Activated CD8-positive, alpha-beta memory T cell treated with anti-CD3 and anti-CD28 coated beads, Interleukin-2, amount 10 ng/mL, durations not matched to agents 7 days and 5 days (primary cell): ENCODE data around the gene SWSAP1. TPM values are rescaled to one million over a fixed set of nuclear protein-coding genes. Genes with fewer than 3 reads are reported as not detected.
A peak's percentile ranks its signal among the peaks of the same experiment; 100 is the strongest.
"Not testable (repeated sequence)": the region's sequence is repeated elsewhere in the genome, so short reads cannot be mapped to it uniquely, and the experiment has no call there.

Source experiments
- ATAC-seq: fragments of 150-1000 bp; cut with Tn5 transposase; one replicate; pipeline ENCODE4 v1.10.0; 2021; ENCODE audit warnings: moderate library complexity
- CTCF ChIA-PET: fragments of 350-600 bp; sonication (Branson Sonifier 250); formaldehyde crosslinking; loops from one replicate; lab custom pipeline; 2021; ENCODE audit warnings: antibody characterized with exemption; lab: Charles Lee
- DNase-seq: peaks from one replicate; pipeline ENCODE4 v3.0.0-alpha.2; 2020
- H3K27ac Mint-ChIP-seq: one replicate; pipeline ENCODE4 v1.8.0; 2021; ENCODE audit warnings: mild to moderate bottlenecking, mixed read lengths
- H3K27me3 Mint-ChIP-seq: one replicate; pipeline ENCODE4 v1.8.0; 2021; ENCODE audit warnings: mixed read lengths
- H3K36me3 Mint-ChIP-seq: one replicate; pipeline ENCODE4 v1.8.0; 2021; ENCODE audit warnings: mild to moderate bottlenecking, mixed read lengths
- H3K4me1 Mint-ChIP-seq: one replicate; pipeline ENCODE4 v1.8.0; 2021; ENCODE audit warnings: mixed read lengths
- H3K4me3 Mint-ChIP-seq: one replicate; pipeline ENCODE4 v1.8.0; 2021; ENCODE audit warnings: mild to moderate bottlenecking, moderate library complexity, mixed read lengths
- H3K9me3 Mint-ChIP-seq: one replicate; pipeline ENCODE4 v1.8.0; 2022; ENCODE audit warnings: low read depth, mixed read lengths
- total RNA-seq, 2 experiments: library from RNA; stranded (reverse); gene quantifications; one replicate each; pipeline ENCODE4 v1.2.3, GENCODE V29; 2021

Gene SWSAP1
- total RNA-seq, 2 experiments from 2014 or later: 2.6 to 3.9 TPM

GRCh38 chr19:11339254-11340098 lies 35.0 kb upstream of the SWSAP1 start, which contains the start of gene RAB3D:
RAB3D (minus strand) TSS chr19:11339657; CDS start chr19:11337399, 2,258 bp downstream.
- peaks cover 24% of the 10 kb centered on the region for H3K4me1 Mint-ChIP-seq

GRCh38 chr19:11340099-11340467 lies 34.4 kb upstream of the SWSAP1 start:
- Mint-ChIP-seq H3K4me1 (peaks cover 25% of the 10 kb centered on the region), H3K4me3 (peak overlapping the region; percentile 72)
- not testable (repeated sequence) for H3K9me3 Mint-ChIP-seq

More at GRCh38 chr19:11339254-11340098, 35.0 kb upstream of the SWSAP1 start, which contains the start of gene RAB3D:
- no peaks in the 10 kb centered on the region for H3K27me3 Mint-ChIP-seq
- H3K36me3 Mint-ChIP-seq: peaks cover 14% of the 10 kb centered on the region
- CTCF ChIA-PET: interaction anchor here (0.7 to 2.5 kb wide), 7 partner anchors 8 to 59 kb away, joined by 3 to 11 read pairs (median 3); partner anchors contain the start of gene SWSAP1
- peak; percentile 89 for DNase-seq
- ATAC-seq: peak; percentile 95
- H3K9me3 Mint-ChIP-seq: no peaks in the 10 kb centered on the region
- H3K4me3 Mint-ChIP-seq: peak within 1 kb of the TSS; percentile 72
- no peak within 1 kb of the TSS for H3K27ac Mint-ChIP-seq

GRCh38 chr19:11342429-11342828 lies 32.0 kb upstream of the SWSAP1 start:
- no peak overlapping the region for H3K27ac Mint-ChIP-seq
- no peaks in the 10 kb centered on the region for H3K36me3 Mint-ChIP-seq
- no peaks in the 10 kb centered on the region for H3K27me3 Mint-ChIP-seq
- no peak overlapping the region for H3K4me3 Mint-ChIP-seq
- no peak for ATAC-seq
- no peak for DNase-seq
- CTCF ChIA-PET: no interaction called here
- H3K4me1 Mint-ChIP-seq: peaks cover 36% of the 10 kb centered on the region
- no peaks in the 10 kb centered on the region for H3K9me3 Mint-ChIP-seq

More at GRCh38 chr19:11340099-11340467, 34.4 kb upstream of the SWSAP1 start:
- DNase-seq, H3K27ac Mint-ChIP-seq, ATAC-seq, H3K27me3 Mint-ChIP-seq: not testable (repeated sequence)
- CTCF ChIA-PET: interaction anchor here (0.7 to 2.5 kb wide), 7 partner anchors 9 to 59 kb away, joined by 3 to 11 read pairs (median 3); partner anchors contain the start of gene SWSAP1
- H3K36me3 Mint-ChIP-seq: peaks cover 12% of the 10 kb centered on the region

GRCh38 chr19:11345122-11345803 lies 29.2 kb upstream of the SWSAP1 start:
- ATAC-seq: no peak
- Mint-ChIP-seq H3K27me3 (no peaks in the 10 kb centered on the region), H3K9me3 (peaks cover 5% of the 10 kb centered on the region), H3K27ac (peak overlapping the region; percentile 95), H3K36me3 (peaks cover 3% of the 10 kb centered on the region), H3K4me1 (peaks cover 21% of the 10 kb centered on the region), H3K4me3 (peak overlapping the region; percentile 92)
- DNase-seq: no peak
- CTCF ChIA-PET: interaction anchor here (1.1 to 2.3 kb wide), 6 partner anchors 24 to 219 kb away, joined by 3 to 9 read pairs (median 4); partner anchors contain the start of gene SWSAP1

GRCh38 chr19:11346104-11346940 lies 28.1 kb upstream of the SWSAP1 start, which contains the start of the genes CCDC159 and TMEM205:
CCDC159 (plus strand) TSS chr19:11346519; CDS start chr19:11346607, 88 bp downstream.
TMEM205 (minus strand) TSS chr19:11346268; CDS start chr19:11345619, 649 bp downstream.
- peak within 1 kb of the TSS; percentile 92 for H3K4me3 Mint-ChIP-seq
- H3K9me3 Mint-ChIP-seq: peaks cover 5% of the 10 kb centered on the region
- CTCF ChIA-PET: interaction anchor here (0.8 to 2.3 kb wide), 12 partner anchors 9 to 220 kb away, joined by 3 to 9 read pairs (median 4); partner anchors contain the start of genes ODAD3, PRKCSH and SWSAP1
- H3K27ac Mint-ChIP-seq: peak within 1 kb of the TSS; percentile 95
- no peaks in the 10 kb centered on the region for H3K27me3 Mint-ChIP-seq
- peaks cover 21% of the 10 kb centered on the region for H3K4me1 Mint-ChIP-seq
- ATAC-seq: peak; percentile 99
- peaks cover 3% of the 10 kb centered on the region for H3K36me3 Mint-ChIP-seq
- peak; percentile 100 for DNase-seq

GRCh38 chr19:11347546-11348039 lies 26.9 kb upstream of the SWSAP1 start:
- ATAC-seq: no peak
- H3K9me3 Mint-ChIP-seq: peaks cover 5% of the 10 kb centered on the region
- DNase-seq: no peak
- peak overlapping the region; percentile 92 for H3K4me3 Mint-ChIP-seq
- H3K27ac Mint-ChIP-seq: no peak overlapping the region
- H3K27me3 Mint-ChIP-seq: no peaks in the 10 kb centered on the region
- CTCF ChIA-PET: interaction anchor here (2.3 kb wide), 1 partner anchor 33 kb away, joined by 8 read pairs; no protein-coding TSS in a partner anchor
- H3K36me3 Mint-ChIP-seq: peaks cover 3% of the 10 kb centered on the region
- H3K4me1 Mint-ChIP-seq: peaks cover 21% of the 10 kb centered on the region

GRCh38 chr19:11349171-11349570 lies 25.3 kb upstream of the SWSAP1 start:
- no peaks in the 10 kb centered on the region for H3K27me3 Mint-ChIP-seq
- peaks cover 21% of the 10 kb centered on the region for H3K4me1 Mint-ChIP-seq
- CTCF ChIA-PET: no interaction called here
- ATAC-seq (no peak), DNase-seq (no peak)
- peaks cover 5% of the 10 kb centered on the region for H3K9me3 Mint-ChIP-seq
- H3K4me3 Mint-ChIP-seq: no peak overlapping the region
- no peak overlapping the region for H3K27ac Mint-ChIP-seq
- peaks cover 3% of the 10 kb centered on the region for H3K36me3 Mint-ChIP-seq

GRCh38 chr19:11354102-11354501 lies 20.4 kb upstream of the SWSAP1 start:
- DNase-seq, H3K36me3 Mint-ChIP-seq, H3K27ac Mint-ChIP-seq, H3K27me3 Mint-ChIP-seq, ATAC-seq, H3K9me3 Mint-ChIP-seq, CTCF ChIA-PET, H3K4me3 Mint-ChIP-seq: not testable (repeated sequence)
- peaks cover 11% of the 10 kb centered on the region for H3K4me1 Mint-ChIP-seq

- ATAC-seq: peak; percentile 92
- Mint-ChIP-seq H3K4me3 (peak within 1 kb of the TSS; percentile 22), H3K9me3 (no peaks in the 10 kb centered on the region), H3K36me3 (no peaks in the 10 kb centered on the region), H3K27me3 (peaks cover 9% of the 10 kb centered on the region), H3K4me1 (peaks cover 11% of the 10 kb centered on the region), H3K27ac (no peak within 1 kb of the TSS)
- peak; percentile 86 for DNase-seq
- CTCF ChIA-PET: no interaction called here
These were observed 19.0 kb upstream of the SWSAP1 start, which contains the start of gene PLPPR2 for GRCh38 chr19:11355160-11356073. PLPPR2 (plus strand) TSS chr19:11355432; CDS start chr19:11357674, 2,242 bp downstream.

GRCh38 chr19:11356074-11356397 lies 18.4 kb upstream of the SWSAP1 start:
- H3K27me3 Mint-ChIP-seq: peaks cover 9% of the 10 kb centered on the region
- no peak for DNase-seq
- no peaks in the 10 kb centered on the region for H3K9me3 Mint-ChIP-seq
- peaks cover 11% of the 10 kb centered on the region for H3K4me1 Mint-ChIP-seq
- CTCF ChIA-PET: no interaction called here
- no peaks in the 10 kb centered on the region for H3K36me3 Mint-ChIP-seq
- H3K4me3 Mint-ChIP-seq: peak overlapping the region; percentile 22
- no peak overlapping the region for H3K27ac Mint-ChIP-seq
- ATAC-seq: no peak

GRCh38 chr19:11356676-11357550 lies 17.6 kb upstream of the SWSAP1 start:
- no peak overlapping the region for H3K27ac Mint-ChIP-seq
- H3K9me3 Mint-ChIP-seq: no peaks in the 10 kb centered on the region
- no peaks in the 10 kb centered on the region for H3K36me3 Mint-ChIP-seq
- DNase-seq: no peak
- peaks cover 9% of the 10 kb centered on the region for H3K27me3 Mint-ChIP-seq
- H3K4me1 Mint-ChIP-seq: peaks cover 11% of the 10 kb centered on the region
- ATAC-seq: no peak
- no peak overlapping the region for H3K4me3 Mint-ChIP-seq
- CTCF ChIA-PET: no interaction called here
